Measurements from ENCODE around the gene WDR33. TPM values are rescaled to one million over a fixed set of nuclear protein-coding genes. Genes with fewer than 3 reads are reported as not detected.

The WDR33 gene
- total RNA-seq, 2 donors from 2014 or later: 76.3 to 82.5 TPM

DNA sequence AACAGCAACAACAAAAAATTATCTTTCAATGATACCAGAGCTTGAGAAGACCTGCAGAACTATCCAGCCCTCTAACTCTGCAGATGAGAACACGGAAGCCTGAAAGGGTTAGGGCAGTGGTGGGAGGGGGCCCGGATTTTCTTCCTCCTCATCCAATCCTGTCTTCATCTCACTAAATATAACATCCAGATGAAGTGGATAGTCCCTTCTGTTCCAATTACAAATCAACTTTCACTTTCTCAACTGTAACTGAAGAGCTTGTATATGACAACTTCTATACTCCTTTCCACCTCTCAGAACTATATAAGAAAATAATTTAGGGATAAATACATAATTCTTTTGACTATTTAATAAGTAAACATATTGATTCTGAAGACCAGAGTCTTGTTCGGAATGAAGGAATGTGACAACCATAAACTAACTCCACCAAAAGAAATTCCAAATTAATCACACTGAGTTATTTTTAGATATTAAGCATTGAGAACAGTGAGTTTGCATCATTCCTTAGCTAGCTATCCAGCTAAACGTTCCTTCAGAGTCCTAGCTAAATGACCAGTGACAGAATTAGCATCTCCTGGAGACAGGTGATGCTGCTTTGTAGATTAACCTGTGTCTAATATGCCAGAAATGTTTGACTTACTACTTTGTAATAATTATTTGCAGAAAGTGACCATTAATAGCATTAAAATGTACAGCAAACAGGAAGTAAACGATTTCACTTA, 77.0 kb downstream of the WDR33 start:
- TF ChIP-seq, protein P1, sequence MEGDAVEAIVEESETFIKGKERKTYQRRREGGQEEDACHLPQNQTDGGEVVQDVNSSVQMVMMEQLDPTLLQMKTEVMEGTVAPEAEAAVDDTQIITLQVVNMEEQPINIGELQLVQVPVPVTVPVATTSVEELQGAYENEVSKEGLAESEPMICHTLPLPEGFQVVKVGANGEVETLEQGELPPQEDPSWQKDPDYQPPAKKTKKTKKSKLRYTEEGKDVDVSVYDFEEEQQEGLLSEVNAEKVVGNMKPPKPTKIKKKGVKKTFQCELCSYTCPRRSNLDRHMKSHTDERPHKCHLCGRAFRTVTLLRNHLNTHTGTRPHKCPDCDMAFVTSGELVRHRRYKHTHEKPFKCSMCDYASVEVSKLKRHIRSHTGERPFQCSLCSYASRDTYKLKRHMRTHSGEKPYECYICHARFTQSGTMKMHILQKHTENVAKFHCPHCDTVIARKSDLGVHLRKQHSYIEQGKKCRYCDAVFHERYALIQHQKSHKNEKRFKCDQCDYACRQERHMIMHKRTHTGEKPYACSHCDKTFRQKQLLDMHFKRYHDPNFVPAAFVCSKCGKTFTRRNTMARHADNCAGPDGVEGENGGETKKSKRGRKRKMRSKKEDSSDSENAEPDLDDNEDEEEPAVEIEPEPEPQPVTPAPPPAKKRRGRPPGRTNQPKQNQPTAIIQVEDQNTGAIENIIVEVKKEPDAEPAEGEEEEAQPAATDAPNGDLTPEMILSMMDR (conservative IDR thresholded peaks at IDR 0.05): no peak
- no peak overlapping the region for H3K4me3 Mint-ChIP-seq
- 89 to 94% methylated on average over 4 of the region's 5 CpGs for WGBS, 2 experiments (ENCODE audit: insufficient coverage in 1 of 2, insufficient read length in 1 of 2)
- no peaks in the 10 kb centered on the region for H3K9me3 Mint-ChIP-seq
- H3K36me3 ChIP-seq (ENCODE audit: control insufficient read depth, insufficient read depth, low read length): peaks cover 70% of the 10 kb centered on the region
- no peaks in the 10 kb centered on the region for H3K4me1 ChIP-seq (ENCODE audit: control insufficient read depth, insufficient read depth, low read length)
- no peak overlapping the region for H3K4me3 ChIP-seq (ENCODE audit: low read length)
- peaks cover 55% of the 10 kb centered on the region for H3K36me3 Mint-ChIP-seq (ENCODE audit: low read depth)
- H3K27me3 ChIP-seq (ENCODE audit: control insufficient read depth, insufficient read depth, low read length, poor library complexity, severe bottlenecking): no peaks in the 10 kb centered on the region
- H3K27me3 Mint-ChIP-seq (ENCODE audit: insufficient read depth): no peaks in the 10 kb centered on the region
- peak overlapping the region; percentile 19 for H3K27ac ChIP-seq (ENCODE audit: low read depth, low read length)
- no peak overlapping the region for H3K27ac Mint-ChIP-seq
- H3K9ac ChIP-seq (ENCODE audit: extremely low read depth, low read length, poor library complexity, severe bottlenecking): no peak overlapping the region
- no peaks in the 10 kb centered on the region for H3K4me1 Mint-ChIP-seq
- no peaks in the 10 kb centered on the region for H3K9me3 ChIP-seq (ENCODE audit: control insufficient read depth, low read length)
- DNase-seq: no peak

DNA sequence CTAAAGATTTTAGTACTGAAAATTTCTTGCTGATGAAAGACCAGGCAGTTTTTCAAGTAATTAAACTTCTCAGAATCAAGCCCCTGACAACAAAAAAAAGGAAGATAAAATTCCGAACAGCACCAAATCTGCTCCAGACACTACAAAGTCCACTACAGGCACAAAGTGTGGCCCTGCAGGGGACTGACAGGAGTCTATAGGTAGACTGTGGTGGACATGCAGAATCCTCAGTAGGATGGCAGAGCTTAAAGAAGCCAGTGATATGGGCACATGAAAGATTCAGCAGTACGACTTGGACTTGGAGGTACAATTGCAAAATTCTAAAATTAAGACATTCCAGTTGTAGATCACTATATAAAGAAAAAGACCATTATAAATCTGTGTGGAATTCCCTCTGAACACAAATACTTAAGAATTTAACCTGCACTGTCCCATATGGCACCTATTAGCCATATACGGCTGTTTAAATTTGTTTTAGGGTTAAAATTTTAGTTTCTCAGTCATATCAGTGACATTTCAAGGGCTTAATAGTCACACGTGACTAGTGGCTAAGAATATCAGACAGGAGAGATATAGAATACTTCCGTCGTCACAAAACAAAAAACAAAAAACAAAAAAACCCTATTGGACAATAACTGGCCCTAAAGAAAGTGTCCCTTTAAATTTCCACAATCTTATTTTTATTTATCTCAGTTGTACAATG, 77.7 kb downstream of the WDR33 start:
- Histone ChIP-seq H3K36me3 (ENCODE audit: control insufficient read depth, insufficient read depth, low read length) (peaks cover 67% of the 10 kb centered on the region), H3K27me3 (ENCODE audit: control insufficient read depth, insufficient read depth, low read length, poor library complexity, severe bottlenecking) (no peaks in the 10 kb centered on the region), H3K4me1 (ENCODE audit: control insufficient read depth, insufficient read depth, low read length) (no peaks in the 10 kb centered on the region), H3K4me3 (ENCODE audit: low read length) (no peak overlapping the region), H3K9me3 (ENCODE audit: control insufficient read depth, low read length) (no peaks in the 10 kb centered on the region), H3K9ac (ENCODE audit: extremely low read depth, low read length, poor library complexity, severe bottlenecking) (no peak overlapping the region), H3K27ac (ENCODE audit: low read depth, low read length) (peak overlapping the region; percentile 19)
- Mint-ChIP-seq H3K27ac (no peak overlapping the region), H3K4me1 (no peaks in the 10 kb centered on the region), H3K27me3 (ENCODE audit: insufficient read depth) (no peaks in the 10 kb centered on the region), H3K36me3 (ENCODE audit: low read depth) (peaks cover 51% of the 10 kb centered on the region), H3K4me3 (no peak overlapping the region), H3K9me3 (no peaks in the 10 kb centered on the region)
- TF ChIP-seq, protein P1 (conservative IDR thresholded peaks at IDR 0.05): no peak
- 95% methylated on average over 6 of the region's 6 CpGs; no CpG with 5 or more reads in 1 of the 2 experiments for WGBS, 2 experiments (ENCODE audit: insufficient coverage in 1 of 2, insufficient read length in 1 of 2)
- no peak for DNase-seq

DNA sequence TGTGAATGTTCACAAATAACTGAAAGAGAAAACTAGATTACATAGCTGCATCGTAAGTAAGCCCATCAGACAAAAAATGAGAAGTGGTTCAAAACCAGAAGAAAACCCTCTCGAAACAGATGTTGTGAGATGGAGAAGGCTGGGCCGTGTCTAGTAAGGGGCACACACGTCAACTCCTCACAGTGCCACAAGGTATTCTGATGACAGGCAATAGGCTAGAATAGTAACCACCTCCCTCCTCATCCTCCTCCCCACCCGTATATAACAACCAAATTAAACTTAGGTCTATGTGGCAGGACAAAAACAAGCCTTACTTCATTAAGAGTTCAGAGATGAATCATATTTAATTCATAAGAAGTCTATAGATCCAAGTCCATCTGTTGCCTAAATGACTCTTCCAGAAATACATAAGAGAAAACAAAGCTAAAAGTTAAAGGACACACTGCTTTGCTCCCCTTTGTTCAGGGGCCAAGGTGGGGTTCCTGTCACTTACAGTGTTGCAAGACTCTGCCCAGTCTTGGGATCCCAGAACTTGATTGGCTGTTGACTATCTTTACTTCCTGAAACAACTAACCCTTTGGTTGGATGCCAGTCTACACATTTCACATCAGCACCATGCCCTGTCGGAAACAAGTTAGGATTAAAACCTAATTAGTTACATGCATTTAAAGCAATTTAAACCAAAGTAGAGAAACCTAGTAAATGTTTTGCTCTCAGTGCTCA, 84.7 kb downstream of the WDR33 start:
- no peak overlapping the region for H3K4me3 Mint-ChIP-seq
- no peaks in the 10 kb centered on the region for H3K9me3 Mint-ChIP-seq
- TF ChIP-seq, protein P1 (conservative IDR thresholded peaks at IDR 0.05): no peak
- no peaks in the 10 kb centered on the region for H3K27me3 Mint-ChIP-seq (ENCODE audit: insufficient read depth)
- Histone ChIP-seq H3K36me3 (ENCODE audit: control insufficient read depth, insufficient read depth, low read length) (peaks cover 75% of the 10 kb centered on the region), H3K27ac (ENCODE audit: low read depth, low read length) (no peak overlapping the region), H3K9me3 (ENCODE audit: control insufficient read depth, low read length) (no peaks in the 10 kb centered on the region), H3K9ac (ENCODE audit: extremely low read depth, low read length, poor library complexity, severe bottlenecking) (no peak overlapping the region), H3K4me1 (ENCODE audit: control insufficient read depth, insufficient read depth, low read length) (no peaks in the 10 kb centered on the region), H3K4me3 (ENCODE audit: low read length) (no peak overlapping the region), H3K27me3 (ENCODE audit: control insufficient read depth, insufficient read depth, low read length, poor library complexity, severe bottlenecking) (no peaks in the 10 kb centered on the region)
- DNase-seq: no peak
- H3K36me3 Mint-ChIP-seq (ENCODE audit: low read depth): peaks cover 51% of the 10 kb centered on the region
- 93 to 95% methylated on average over 5 to 6 of the region's 6 CpGs for WGBS, 2 experiments (ENCODE audit: insufficient coverage in 1 of 2, insufficient read length in 1 of 2)
- H3K27ac Mint-ChIP-seq: no peak overlapping the region
- H3K4me1 Mint-ChIP-seq: no peaks in the 10 kb centered on the region

All from endodermal cell (in vitro differentiated cells).